H1 (cell line): ENCODE results near the gene CDX2. TPM values are rescaled to one million over a fixed set of nuclear protein-coding genes. Genes with fewer than 3 reads are reported as not detected.
A peak's percentile ranks its signal among the peaks of the same experiment; 100 is the strongest.

Experiments used
- CHD1 ChIP-seq: IDR thresholded peaks from 2 replicates; pipeline ENCODE4 v1.6.1; 2012; ENCODE audit warnings: low read depth, low read length, improper control_type of control experiment
- EZH2 ChIP-seq: fragments of 200-600 bp; sonication (generic); IDR thresholded peaks from 2 replicates; pipeline ENCODE4 v1.7.1; 2012; ENCODE audit warnings: low read depth, mild to moderate bottlenecking, moderate library complexity, low read length, inconsistent platforms; ENCODE audit not compliant: severe bottlenecking
- FOSL1 ChIP-seq: IDR thresholded peaks from 2 replicates; pipeline ENCODE4 v1.6.1; 2011; ENCODE audit warnings: mild to moderate bottlenecking, low read depth, low read length, moderate library complexity; ENCODE audit not compliant: insufficient read depth
- MAX ChIP-seq: IDR thresholded peaks from 2 replicates; pipeline ENCODE4 v1.6.1; 2012; ENCODE audit warnings: inconsistent platforms
- POU5F1 ChIP-seq: IDR thresholded peaks from 2 replicates; pipeline ENCODE4 v1.6.1; 2011; ENCODE audit warnings: low read depth, mild to moderate bottlenecking, low read length, moderate library complexity
- RNF2 ChIP-seq: fragments of 200-900, 300-1000 bp; sonication (generic); IDR thresholded peaks from 2 replicates; pipeline ENCODE4 v1.7.1; 2016; ENCODE audit warnings: borderline replicate concordance, low read depth, mild to moderate bottlenecking, antibody characterized with exemption, low read length; ENCODE audit not compliant: poor library complexity, severe bottlenecking; ENCODE audit errors: missing control alignments
- SUZ12 ChIP-seq: fragments of 200-600 bp; sonication (generic); IDR thresholded peaks from 2 replicates; pipeline ENCODE4 v1.6.1; 2012; ENCODE audit warnings: mild to moderate bottlenecking, inconsistent platforms, low read length, moderate library complexity, mixed read lengths
- polyA plus RNA-seq, 7 experiments: library from polyadenylated mRNA; depleted of rRNA in 3 of 7; stranded (reverse) in 5 of 7; unstranded in 2 of 7; fragments of >200 nt in 5 of 7; fragments of 200-250 nt in 2 of 7; gene quantifications; 1 replicate in 5 of 7; 2 replicates in 1 of 7; 4 replicates in 1 of 7; pipeline versions ENCODE4 v1.2.1 to v1.2.3, GENCODE V29; 2011 to 2013; ENCODE audit warnings: missing spikeins in 2 of 7, mixed read lengths in 2 of 7
- total RNA-seq: library from RNA; stranded (reverse); fragmentation: NEBNext Ultra II Directional; extraction: Animal tissue kit (Norgen Biotek cat#: 25700); gene quantifications from 2 replicates; pipeline ENCODE4 v1.2.1, GENCODE V29; 2021

Gene CDX2
- total and polyA plus RNA-seq, 2 of the 8 experiments (the other 6 are each of a cell fraction or from before 2014, with no cell fraction given) = 0.09 TPM; not detected in 1

DNA sequence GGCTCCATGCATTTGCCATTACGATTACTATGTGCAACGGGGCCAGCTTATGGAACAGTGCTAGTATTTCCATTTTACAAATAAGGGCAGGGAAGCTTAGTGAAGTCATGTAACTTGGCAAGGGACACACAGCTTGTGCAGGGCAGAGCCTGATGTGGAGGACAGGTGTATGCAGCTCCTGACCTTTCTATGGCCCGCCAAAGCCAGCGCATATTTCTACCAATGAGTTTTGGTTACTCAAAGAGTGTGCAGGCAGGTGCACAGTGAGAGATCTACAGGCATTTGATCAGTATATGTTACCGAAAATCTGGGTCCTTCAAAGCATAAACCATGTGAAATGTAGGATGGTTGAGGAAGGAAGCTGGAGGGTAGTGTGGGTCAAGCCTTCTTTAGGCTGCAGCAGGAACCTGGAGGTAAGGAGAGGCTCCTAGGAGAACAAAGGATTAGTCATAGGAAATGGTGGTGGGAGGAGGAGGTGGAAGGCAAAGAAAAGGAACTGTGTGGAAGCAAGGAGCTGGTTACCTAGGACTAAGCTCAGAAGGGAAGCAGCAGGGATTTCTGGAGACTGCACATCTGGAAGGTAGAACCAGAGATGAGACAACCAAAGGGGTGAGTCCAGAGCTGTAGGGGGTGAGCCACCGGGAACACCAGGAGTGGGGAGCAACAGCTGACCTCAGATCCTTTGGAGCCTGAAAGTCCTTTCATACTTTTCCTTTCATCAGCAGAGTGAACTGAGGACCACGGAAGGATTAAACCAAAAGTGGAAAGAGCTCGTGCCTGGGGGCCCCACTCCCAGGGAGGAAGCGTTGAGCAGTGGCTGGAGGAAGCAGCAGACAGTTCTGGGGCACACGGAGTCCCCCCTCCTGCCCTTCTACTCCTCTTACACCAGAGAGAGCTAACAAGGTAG is 53.6 kb downstream of the CDX2 start (continued):
- TF ChIP-seq POU5F1 (no peak), SUZ12 (peak; percentile 68; the same call in 1 of the 2 replicates), EZH2 (peak; percentile 72), CHD1 (no peak), MAX (no peak), RNF2 (peak; percentile 41), FOSL1 (no peak)
- TF ChIP-seq, all 59 proteins: peak for 3
